ENCODE measurements around the gene RNF135.

DNA sequence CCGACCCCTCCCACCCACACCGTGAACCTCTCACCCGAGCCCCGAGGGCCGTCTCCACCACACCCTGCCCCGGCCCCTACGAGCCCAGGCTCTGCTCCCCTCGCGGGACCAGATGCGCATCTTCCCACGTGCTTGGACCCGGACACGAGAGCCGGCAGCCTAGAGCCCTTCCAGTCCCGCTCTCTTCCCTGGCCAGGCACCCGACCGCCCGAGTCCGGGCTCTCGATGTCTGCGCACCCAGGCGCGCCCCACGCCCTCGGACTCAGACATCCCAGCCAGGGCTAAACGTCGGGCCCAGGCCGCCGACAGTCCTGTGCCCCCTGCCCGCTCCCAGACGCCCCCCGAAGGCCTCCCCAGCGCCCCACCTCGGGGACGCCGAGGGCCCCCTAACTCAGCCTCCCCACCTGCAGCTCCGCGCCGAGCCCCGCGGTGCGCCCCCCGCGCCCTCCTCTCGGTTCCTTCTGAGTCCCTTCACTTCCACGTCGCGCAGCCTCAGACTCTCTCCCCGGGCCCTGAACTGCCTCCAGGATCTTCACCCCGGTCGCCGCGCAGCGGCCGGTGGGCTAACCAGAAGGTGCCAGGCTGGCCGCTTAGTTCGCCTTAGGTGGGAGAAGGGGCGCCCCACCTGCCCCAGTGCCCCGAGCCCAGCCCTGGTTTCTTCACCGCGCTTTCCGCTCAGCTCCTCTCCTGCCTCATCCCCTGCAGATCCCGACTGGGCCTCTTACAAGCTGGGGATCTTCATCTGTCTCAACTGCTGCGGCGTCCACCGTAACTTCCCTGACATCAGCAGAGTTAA, 48.4 kb upstream of the RNF135 start:
- no peak for TF ChIP-seq POLR2A (IDR thresholded peaks at IDR 0.05)
- TF ChIP-seq, protein P1, sequence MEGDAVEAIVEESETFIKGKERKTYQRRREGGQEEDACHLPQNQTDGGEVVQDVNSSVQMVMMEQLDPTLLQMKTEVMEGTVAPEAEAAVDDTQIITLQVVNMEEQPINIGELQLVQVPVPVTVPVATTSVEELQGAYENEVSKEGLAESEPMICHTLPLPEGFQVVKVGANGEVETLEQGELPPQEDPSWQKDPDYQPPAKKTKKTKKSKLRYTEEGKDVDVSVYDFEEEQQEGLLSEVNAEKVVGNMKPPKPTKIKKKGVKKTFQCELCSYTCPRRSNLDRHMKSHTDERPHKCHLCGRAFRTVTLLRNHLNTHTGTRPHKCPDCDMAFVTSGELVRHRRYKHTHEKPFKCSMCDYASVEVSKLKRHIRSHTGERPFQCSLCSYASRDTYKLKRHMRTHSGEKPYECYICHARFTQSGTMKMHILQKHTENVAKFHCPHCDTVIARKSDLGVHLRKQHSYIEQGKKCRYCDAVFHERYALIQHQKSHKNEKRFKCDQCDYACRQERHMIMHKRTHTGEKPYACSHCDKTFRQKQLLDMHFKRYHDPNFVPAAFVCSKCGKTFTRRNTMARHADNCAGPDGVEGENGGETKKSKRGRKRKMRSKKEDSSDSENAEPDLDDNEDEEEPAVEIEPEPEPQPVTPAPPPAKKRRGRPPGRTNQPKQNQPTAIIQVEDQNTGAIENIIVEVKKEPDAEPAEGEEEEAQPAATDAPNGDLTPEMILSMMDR (IDR thresholded peaks at IDR 0.05 in 8 of 11, conservative IDR thresholded peaks at IDR 0.05 in 3 of 11) = no peak
